NCI-H2196 (cell line): ENCODE measurements around the gene SLAIN2.
"Not testable (repeated sequence)": the region's sequence is repeated elsewhere in the genome, so short reads cannot be mapped to it uniquely, and the experiment has no call there.

Source experiments
- DNase-seq: peaks from one replicate; lab custom pipeline; 2025; ENCODE audit not compliant: unreplicated experiment; lab: John Stamatoyannopoulos, UW

The SLAIN2 gene

DNA sequence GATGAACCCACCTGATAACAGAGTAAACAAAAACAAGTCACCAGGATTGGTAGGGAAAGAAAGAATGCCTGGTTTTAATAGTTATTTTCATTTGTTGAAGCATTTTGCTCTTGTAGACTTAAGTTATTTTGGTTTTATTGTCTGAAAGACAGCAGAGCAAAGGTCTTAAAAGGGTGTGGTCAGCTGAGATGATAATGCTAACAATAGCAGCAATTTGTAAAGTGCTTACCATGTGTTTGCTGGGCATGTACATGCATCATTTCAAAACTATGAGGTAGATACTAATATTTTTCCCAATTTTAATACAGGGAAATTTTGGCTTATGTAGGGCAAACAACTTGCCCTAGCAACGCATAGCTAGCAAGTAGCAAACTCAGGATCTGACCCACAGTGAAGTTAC lies 95.0 kb downstream of the SLAIN2 start:
- DNase-seq = no peak

DNA sequence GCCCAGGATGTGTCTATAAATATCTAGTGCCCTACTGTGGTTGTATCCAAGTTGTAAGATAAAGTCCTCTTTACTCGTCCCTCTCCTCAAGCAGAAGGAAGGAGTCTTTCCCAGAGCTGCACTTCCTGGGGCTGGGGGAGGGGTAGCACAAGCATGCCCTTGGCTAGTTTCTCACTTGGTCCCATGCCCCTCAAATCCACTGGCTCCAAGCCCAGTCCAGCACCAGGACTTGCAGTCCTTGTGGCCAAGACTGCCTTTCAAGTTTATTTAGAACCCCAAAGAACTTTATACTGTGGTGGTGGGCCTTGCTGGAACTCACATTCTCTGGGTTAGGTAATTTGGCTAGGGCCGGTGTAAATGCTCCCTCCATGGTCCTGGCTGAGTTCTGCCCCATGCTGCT lies 98.7 kb downstream of the SLAIN2 start:
- DNase-seq = no peak

DNA sequence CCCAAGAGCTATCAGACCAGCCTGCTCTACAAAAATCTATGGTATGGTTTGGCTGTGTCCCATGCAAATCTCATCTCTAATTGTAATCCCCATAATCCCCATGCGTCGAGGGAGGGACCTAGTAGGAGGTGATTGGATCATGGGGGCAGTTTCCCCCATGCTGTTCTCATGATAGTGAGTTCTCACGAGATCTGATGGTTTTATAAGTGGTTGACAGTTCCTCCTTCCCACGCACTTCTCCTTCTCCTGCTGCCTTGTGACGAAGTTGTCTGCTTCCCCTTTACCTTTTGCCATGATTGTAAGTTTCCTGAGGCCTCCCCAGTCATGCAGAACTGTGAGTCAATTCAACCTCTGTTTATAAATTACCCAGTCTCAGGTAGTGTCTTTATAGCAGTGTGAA lies 99.6 kb downstream of the SLAIN2 start:
- DNase-seq = not testable (repeated sequence)

DNA sequence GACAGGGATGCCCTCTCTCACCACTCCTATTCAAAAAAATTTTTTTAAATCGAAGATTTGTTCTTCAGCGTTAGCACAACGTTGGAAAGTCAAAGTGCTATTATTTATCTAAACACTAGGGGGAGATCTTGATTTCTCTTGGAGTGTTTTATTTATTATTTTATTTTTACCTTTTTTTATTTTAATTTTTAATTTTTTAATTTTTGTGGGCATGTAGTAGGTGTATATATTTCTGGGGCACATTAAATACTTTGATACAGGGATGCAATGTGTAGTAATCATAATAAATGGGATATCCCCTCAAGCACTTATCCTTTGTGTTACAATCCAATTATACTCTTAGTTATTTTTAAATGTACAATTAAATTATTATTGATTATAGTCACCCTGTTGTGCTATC lies 104.4 kb downstream of the SLAIN2 start:
- DNase-seq = peak; percentile 23

DNA sequence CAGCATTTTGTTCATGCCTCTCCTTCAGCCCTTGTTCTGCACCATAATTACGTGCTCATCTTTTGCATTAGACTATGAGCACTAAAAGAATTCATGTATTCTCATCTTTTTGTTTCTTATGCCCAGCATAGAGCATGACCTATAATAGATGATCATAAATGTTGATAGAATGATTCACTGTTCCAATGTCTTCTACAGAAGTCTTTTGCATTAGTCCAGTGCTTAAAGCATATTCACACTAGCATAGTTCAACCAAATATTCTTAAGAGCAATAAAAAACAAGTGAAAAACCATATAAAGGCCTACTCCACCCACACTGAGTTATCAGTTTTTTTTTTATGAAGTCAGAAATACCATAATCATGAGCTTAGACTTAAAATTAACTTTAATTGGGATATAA lies 105.3 kb downstream of the SLAIN2 start:
- no peak for DNase-seq

DNA sequence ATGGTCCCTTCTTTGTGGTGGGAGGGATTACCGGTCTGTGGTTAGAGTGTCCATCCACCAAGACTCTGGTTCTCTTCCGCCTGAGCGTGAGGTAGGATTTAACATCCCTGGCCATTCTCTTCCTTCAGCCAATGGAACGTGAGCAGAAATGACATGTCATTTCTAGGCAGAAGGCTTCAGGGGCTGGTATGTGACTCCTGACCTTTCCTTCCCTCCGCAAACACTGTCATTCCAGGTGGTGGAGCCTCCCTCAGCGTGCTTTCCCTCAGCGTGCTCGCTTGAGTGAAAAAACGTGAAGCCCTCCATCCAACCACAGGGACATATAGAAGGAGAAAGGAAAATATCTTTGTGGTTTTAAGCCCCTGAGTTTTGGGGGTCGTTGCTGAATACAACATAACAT lies 107.8 kb downstream of the SLAIN2 start:
- DNase-seq = no peak

DNA sequence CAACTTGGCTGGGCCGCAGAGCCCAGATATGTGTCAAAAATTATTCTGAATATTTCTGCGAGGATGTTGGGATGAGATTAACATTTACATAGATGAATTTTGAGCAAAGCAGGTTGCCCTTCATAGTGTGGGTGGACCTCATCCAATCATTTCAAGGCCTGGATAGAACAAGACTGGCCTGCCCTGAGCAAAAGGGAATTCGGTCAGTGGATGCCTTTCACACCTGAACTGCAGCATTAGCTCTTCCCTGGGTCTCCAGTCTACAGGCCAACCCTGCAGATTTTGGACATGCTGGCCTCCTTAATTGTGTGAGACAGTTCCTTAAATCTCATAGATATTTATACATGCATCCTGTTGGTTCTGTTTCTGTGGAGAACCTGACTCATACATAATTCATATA lies 109.4 kb downstream of the SLAIN2 start:
- DNase-seq = no peak

DNA sequence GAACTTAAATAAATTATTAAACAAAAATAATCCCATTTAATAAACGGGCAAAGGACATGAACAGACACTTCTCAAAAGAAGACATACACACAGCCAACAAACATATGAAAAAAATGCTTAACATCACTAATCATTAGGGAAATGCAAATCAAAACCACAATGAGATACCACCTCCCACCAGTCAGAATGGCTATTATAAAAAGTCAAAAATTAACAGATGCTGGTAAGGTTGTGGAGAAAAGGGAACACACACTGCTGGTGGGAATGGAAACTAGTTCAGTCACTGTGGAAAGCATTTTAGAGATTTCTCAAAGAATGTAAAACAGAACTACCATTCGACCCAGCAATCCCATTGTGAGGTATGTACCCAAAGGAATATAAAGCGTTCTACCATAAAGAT lies 110.3 kb downstream of the SLAIN2 start:
- not testable (repeated sequence) for DNase-seq

DNA sequence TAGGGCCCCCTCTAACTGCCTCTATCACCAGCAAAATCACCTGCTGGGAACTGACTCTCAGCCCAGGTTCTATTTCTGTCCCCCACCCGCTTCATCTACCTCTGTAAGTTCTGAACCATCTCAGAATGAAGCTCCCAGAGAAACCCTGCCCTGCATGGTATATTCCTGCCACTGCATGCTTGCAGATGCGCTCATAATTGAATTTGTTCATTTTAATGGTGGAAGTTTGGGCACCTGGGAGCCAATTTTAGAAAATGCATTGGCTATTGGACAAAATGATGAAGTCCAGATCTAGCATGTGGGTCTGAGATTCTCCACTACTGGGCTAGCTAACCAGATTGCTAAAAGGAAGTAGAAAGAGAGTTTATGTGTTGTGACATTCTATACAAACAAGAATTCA lies 113.3 kb downstream of the SLAIN2 start:
- no peak for DNase-seq

DNA sequence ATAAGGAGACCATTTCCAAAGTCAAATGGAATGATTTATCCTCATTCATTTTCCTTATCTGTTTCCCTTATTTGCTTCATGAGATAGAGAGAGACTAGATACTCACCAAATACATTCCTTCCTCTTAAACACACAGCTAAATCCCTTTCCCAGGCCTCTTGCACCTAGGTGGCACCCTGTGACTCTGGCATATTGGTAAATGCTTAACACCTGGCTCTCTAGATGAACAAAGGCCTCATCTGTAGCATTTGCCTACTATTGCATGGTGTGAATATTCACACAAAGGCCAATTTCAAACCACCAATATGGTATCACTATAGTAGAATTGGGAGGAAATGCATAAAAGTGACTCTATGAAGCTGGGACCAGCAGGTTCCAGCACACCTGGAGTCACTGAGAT lies 119.7 kb downstream of the SLAIN2 start:
- no peak for DNase-seq

DNA sequence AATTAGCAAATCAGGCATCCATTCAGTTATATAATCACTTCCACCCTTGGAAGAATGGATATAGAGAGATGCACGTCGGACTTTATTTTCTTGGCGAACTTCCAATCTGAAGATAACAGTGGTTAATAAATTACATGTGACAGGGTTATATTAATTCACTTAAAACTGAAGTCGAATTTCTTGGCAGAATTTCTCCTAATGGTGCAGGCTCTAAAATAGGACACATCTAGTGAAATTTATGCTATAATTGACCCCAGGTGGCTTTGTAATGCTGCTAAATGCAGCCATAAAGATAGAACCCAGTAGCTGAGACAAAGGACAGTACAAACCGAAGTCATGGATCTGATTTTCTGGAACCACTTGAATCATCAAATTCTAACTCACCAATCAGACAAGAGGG lies 121.0 kb downstream of the SLAIN2 start:
- DNase-seq = no peak

DNA sequence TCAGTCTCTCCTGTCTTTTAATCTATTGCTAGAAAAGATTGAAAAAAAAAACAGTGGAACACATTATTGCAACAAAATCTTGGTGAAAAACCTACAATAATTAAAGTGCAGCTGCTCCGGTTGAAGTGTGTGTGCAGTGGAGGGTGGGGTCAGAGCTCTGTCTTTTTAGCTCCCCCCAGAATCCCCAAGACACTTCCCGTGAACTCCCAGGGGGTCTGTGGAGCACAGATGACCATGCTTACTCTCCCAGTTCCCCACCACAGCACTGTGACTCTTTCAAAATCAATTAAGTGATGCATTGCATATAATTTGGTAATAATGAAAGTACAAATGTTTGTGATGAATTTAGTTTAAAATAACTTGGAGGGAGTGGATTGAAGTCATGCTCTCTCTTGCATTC lies 126.1 kb downstream of the SLAIN2 start:
- no peak for DNase-seq

DNA sequence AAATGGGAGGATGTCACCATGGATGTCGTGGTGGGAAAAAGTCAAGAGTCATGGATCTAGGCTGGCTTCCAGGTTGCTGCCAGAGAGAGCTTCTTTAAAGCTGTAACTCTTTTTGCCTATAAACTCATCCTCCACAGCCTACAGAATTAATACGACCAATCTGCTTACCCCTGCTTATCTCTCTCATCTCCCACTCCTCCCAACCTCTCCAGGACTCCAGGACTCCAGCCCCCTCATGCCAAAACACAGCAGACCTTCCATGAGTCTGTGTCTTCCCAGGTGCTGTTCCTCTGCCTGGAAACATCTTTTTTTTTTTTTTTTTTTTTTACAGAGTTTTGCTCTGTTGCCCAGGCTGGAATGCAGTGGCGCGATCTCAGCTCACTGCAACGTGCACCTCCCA lies 126.6 kb downstream of the SLAIN2 start:
- DNase-seq = no peak

DNA sequence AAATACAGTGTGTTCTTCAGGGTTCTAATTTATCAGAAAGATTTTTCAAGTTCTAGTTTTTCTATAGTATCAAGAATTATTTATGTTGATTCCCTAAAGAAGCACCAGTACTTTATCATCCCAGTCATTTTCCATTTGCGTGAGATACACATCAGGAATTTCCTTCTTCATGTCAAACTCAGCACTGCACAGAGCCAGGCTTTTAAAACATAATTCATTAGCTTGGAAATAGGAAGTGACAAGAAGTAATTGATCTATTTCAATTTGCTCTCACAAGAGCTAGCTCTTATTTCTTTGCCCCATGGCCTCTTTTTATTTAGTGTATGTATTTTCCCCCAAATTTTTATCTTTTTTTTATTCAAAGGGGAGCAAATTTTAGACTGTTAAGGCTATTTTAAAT lies 128.8 kb downstream of the SLAIN2 start:
- DNase-seq = no peak

DNA sequence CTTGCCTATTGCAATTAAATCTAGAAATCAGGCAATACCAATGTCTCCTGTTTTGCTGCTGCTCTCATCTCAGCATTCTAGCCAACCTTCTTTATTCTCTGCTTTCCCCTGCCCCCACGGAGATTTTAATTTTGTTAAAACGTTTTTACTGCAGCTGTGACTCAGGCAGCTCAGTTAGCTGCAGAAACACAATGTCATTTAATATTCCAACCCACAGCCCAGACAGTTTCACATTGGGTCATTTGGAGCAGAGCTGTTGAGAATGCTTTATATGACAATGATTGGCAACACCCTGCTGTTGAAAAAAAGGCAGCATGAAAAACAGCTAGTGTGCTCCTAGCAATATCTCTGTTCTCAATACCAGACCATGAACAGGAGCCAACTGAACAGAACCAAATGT lies 129.2 kb downstream of the SLAIN2 start:
- no peak for DNase-seq

DNA sequence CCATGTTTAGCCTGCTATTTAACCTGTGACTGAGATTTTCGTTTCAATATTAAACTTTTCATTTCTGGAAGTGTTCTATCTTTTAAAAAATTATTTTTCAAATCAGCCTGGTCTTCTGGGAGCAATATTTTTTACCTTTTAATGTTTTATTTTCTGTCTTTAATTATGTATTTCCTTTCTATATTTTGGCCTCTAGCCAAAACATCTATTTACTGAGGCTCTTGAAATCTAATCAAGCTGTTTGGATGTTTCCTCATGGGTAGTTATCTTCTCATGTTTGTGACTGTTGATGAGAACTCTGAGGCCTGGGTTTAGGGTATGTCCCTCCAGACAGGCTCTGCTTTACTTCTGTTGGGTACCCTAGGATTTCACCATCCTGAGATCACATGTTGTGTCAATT lies 131.5 kb downstream of the SLAIN2 start:
- DNase-seq = no peak

DNA sequence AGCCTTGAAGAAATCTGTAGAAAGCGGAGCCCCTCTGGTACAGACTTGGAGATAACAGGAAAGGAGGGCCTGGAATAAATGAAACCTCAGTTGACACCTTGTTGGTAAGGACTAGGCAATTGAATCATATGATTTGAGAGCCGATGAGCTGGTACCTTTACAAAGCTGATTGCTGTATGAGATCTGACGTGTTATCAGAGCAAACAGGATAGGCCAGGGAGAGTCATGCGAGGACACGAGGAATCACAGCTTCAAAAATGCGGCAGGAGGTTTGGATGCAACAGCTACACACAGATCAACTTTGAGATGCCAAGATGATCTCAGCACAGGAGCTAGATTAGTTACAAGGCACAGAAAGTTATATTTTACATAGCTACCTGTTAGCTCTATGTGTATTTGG lies 134.4 kb downstream of the SLAIN2 start:
- DNase-seq = no peak
